Heart right ventricle (tissue), 16 donors: Measurements from ENCODE around the gene RHEBL1. TPM values are rescaled to one million over a fixed set of nuclear protein-coding genes. Genes with fewer than 3 reads are reported as not detected.
A peak's percentile ranks its signal among the peaks of the same experiment; 100 is the strongest.

Experiments used
- ATAC-seq, 8 donors: fragments of 200-7000 bp; cut with Tn5 transposase; one replicate each; pipeline ENCODE4 v1.9.1; 2020; ENCODE audit warnings: mild to moderate bottlenecking in 8 of 8, moderate library complexity in 8 of 8, moderate number of reproducible peaks in 1 of 8
- DNase-seq, 2 donors: peaks; one replicate each; pipeline ENCODE4 v3.0.0-alpha.2; 2020
- H3K27ac ChIP-seq, 10 donors: fragments of 200-600 bp; sonication (generic) in 2 of 10; one replicate each; pipeline versions ENCODE4 v1.5.0 to v1.8.0; 2020 to 2022; ENCODE audit warnings: mild to moderate bottlenecking in 3 of 10
- H3K27me3 ChIP-seq, 7 donors: fragments of 200-600 bp; one replicate each; pipeline ENCODE4 v1.8.0; 2021 to 2022; ENCODE audit warnings: mild to moderate bottlenecking in 2 of 7
- H3K36me3 ChIP-seq, 9 donors: fragments of 200-600 bp; sonication (generic) in 1 of 9; one replicate each; pipeline versions ENCODE4 v1.5.0 to v1.8.0; 2020 to 2022; ENCODE audit warnings: mild to moderate bottlenecking in 2 of 9
- H3K4me1 ChIP-seq, 9 donors: fragments of 200-600 bp; sonication (generic) in 1 of 9; one replicate each; pipeline versions ENCODE4 v1.5.0 to v1.8.0; 2020 to 2022; ENCODE audit warnings: mild to moderate bottlenecking in 4 of 9
- H3K4me3 ChIP-seq, 10 donors: fragments of 200-600 bp; sonication (generic) in 2 of 10; one replicate each; pipeline versions ENCODE4 v1.5.0 to v1.8.0; 2020 to 2022; ENCODE audit warnings: mild to moderate bottlenecking in 7 of 10, moderate library complexity in 2 of 10
- H3K9me3 ChIP-seq, 11 donors: fragments of 200-600 bp in 10 of 11; sonication (generic) in 2 of 11; one replicate each; pipeline versions ENCODE4 v1.5.0 to v1.8.0; 2013 to 2022; ENCODE audit warnings: mild to moderate bottlenecking in 2 of 11, control low read depth in 1 of 11, moderate library complexity in 1 of 11
- CTCF ChIP-seq, 9 donors: fragments of 200-600 bp; sonication (generic) in 2 of 9; IDR thresholded peaks; one replicate each; pipeline versions ENCODE4 v1.5.0 to v1.8.0; 2021 to 2022; ENCODE audit warnings: antibody characterized with exemption in 9 of 9, mild to moderate bottlenecking in 5 of 9, moderate library complexity in 1 of 9
- WGBS, 2 donors: extraction: QIAGEN DNeasy Blood & Tissue Kit; methylation state at CpG; one replicate each; pipeline ENCODE4 v1.1.7; 2013; ENCODE audit warnings: inconsistent platforms in 1 of 2; 5-methylcytosine and 5-hydroxymethylcytosine counted together
- intact Hi-C, 10 donors: fragments of 100-400 bp; cut with DNase I; formaldehyde crosslinking; loops; one replicate each; pipeline versions ENCODE4 v1.11.1 to v1.14.2; 2022
- polyA plus RNA-seq, 2 donors: library from polyadenylated mRNA; stranded (reverse); fragments of 200-250 nt; gene quantifications; one replicate each; pipeline ENCODE4 v1.2.3, GENCODE V29; 2013
- total RNA-seq, 10 donors: library from RNA; stranded (reverse); fragmentation: NEBNext Ultra II Directional in 3 of 10; extraction: Animal tissue kit (Norgen Biotek cat#: 25700) in 3 of 10; gene quantifications; one replicate each; pipeline versions ENCODE4 v1.2.1 to v1.2.4, GENCODE V29; 2021 to 2023
- donor health status: Arrhythmogenic right ventricular cardiomyopathy.
- donor health status: ischemic (EF 13 %, LVEDD 7.1; RV severe dilation, severe dysfunction).
- donor health status: healthy with polysubstance abuse.
- donor health status: DM: no; HTN: yes; CAD: no.
- donor health status: DM: no; HTN: no; CAD: no.
- donor health status: ischemic (EF 25% LVEDD 6.9; RV normal size, moderate dysfunction).
- donor health status: ischemic (EF 25% LVEDD 5.7; RV mildly dilated, moderate dysfunction).
- donor health status: healthy.
- donor health status: DM: yes; HTN: yes; CAD: no.
- donor health status: Ischemic cardiomyopathy.
- donor health status: ischemic (EF 35%, LVEDD 5.7; RV mildly dilated, moderate dysfunction).
- donor health status: nonischemic (EF 11% LVEDD 7.7; RV severe dilation, severe dysfunction).
- donor health status: DM: yes; HTN: yes; CAD: no.
- donor health status: PGD.
- donor health status: ischemic (EF 29% LVEDD 5.4; RV normal size, mild dysfunction).
- donor health status: nonischemic (EF 23%, LVEDD 6.1; RV moderate dilation, normal function).

Gene RHEBL1
- total and polyA plus RNA-seq, 12 donors, result 0.23 to 1.9 (median 0.45) TPM; not detected in 2

GRCh38 chr12:49061157-49061650 lies 8.6 kb downstream of the RHEBL1 start:
- no peaks in the 10 kb centered on the region for H3K9me3 ChIP-seq
- no peak for DNase-seq
- no peaks in the 10 kb centered on the region for H3K36me3 ChIP-seq
- 7 to 11% methylated on average over 14 to 16 of the region's 16 CpGs for WGBS, 2 donors
- no peak for ATAC-seq
- H3K27me3 ChIP-seq, result no peaks in the 10 kb centered on the region
- intact Hi-C loops, result loop anchor here in 9 of 10 donors (2.0 to 10.0 kb wide), 9 partner anchors 61 to 506 kb away; partner anchors contain the start of genes MCRS1 (in 1 of the 9), TUBA1A (in 1 of the 9) and TUBA1B (in 1 of the 9)
- TF ChIP-seq CTCF (IDR thresholded peaks at IDR 0.05), result no peak
- H3K4me1 ChIP-seq, result peaks cover 16 to 44% (median 35%) of the 10 kb centered on the region in 9 donors
- H3K4me3 ChIP-seq, result peak overlapping the region; percentile 74 to 99 (median 97)
- peak overlapping the region in 9 of 10 donors; percentile 95 to 100 (median 99) for H3K27ac ChIP-seq

- intact Hi-C loops, result loop anchor here in 9 of 10 donors (1.0 to 10.0 kb wide), 10 partner anchors 62 to 507 kb away; partner anchors contain the start of genes MCRS1 (in 1 of the 9), TUBA1A (in 1 of the 9) and TUBA1B (in 1 of the 9)
- Histone ChIP-seq H3K27ac (peak within 1 kb of the TSS; percentile 95 to 100 (median 99)), H3K27me3 (no peaks in the 10 kb centered on the region), H3K4me1 (peaks cover 23 to 51% (median 42%) of the 10 kb centered on the region in 9 donors), H3K4me3 (peak within 1 kb of the TSS; percentile 74 to 99 (median 97)), H3K9me3 (no peaks in the 10 kb centered on the region), H3K36me3 (peaks cover 0 to 1% (median 0%) of the 10 kb centered on the region in 9 donors)
- 0% methylated on average over 69 to 72 of the region's 74 CpGs for WGBS, 2 donors
- DNase-seq (peak; percentile 92 to 93), ATAC-seq (peak; percentile 82 to 92 (median 86))
- TF ChIP-seq CTCF (IDR thresholded peaks at IDR 0.05), result peak in 6 of 9 donors; percentile 31 to 46 (median 36)
These were observed 9.3 kb downstream of the RHEBL1 start, which contains the start of gene KMT2D for GRCh38 chr12:49060237-49061156. Gene KMT2D, minus strand, starts transcription at chr12:49060794. Its CDS starts 5,470 bp downstream, at chr12:49055324.

GRCh38 chr12:49059299-49060171 lies 10.2 kb downstream of the RHEBL1 start:
- peak overlapping the region; percentile 74 to 99 (median 97) for H3K4me3 ChIP-seq
- H3K27me3 ChIP-seq, result no peaks in the 10 kb centered on the region
- intact Hi-C loops, result loop anchor here in 9 of 10 donors (1.0 to 10.0 kb wide), 11 partner anchors 37 to 508 kb away; partner anchors contain the start of genes MCRS1 (in 1 of the 9), TUBA1A (in 1 of the 9) and TUBA1B (in 1 of the 9)
- WGBS, 2 donors, result 0% methylated on average over 69 to 70 of the region's 70 CpGs
- peak overlapping the region; percentile 95 to 100 (median 99) for H3K27ac ChIP-seq
- TF ChIP-seq CTCF (IDR thresholded peaks at IDR 0.05), result no peak
- ATAC-seq, result peak in 3 of 8 donors; percentile 4 to 9 (median 7)
- peaks cover 0 to 11% (median 4%) of the 10 kb centered on the region in 9 donors for H3K36me3 ChIP-seq
- H3K4me1 ChIP-seq, result peaks cover 24 to 61% (median 52%) of the 10 kb centered on the region in 9 donors
- no peak for DNase-seq
- H3K9me3 ChIP-seq, result no peaks in the 10 kb centered on the region
